Stomach (tissue), 4 donors: ENCODE data around the gene F2.
"Not testable (repeated sequence)": the region's sequence is repeated elsewhere in the genome, so short reads cannot be mapped to it uniquely, and the experiment has no call there.

Experiments used
- EP300 ChIP-seq: sonication (generic); formaldehyde crosslinking; IDR thresholded peaks from one replicate; pipeline ENCODE4 v1.6.1; 2017; ENCODE audit warnings: antibody characterized with exemption
- POLR2AphosphoS5 ChIP-seq, 3 donors: sonication (generic); formaldehyde crosslinking; IDR thresholded peaks; one replicate each; pipeline ENCODE4 v1.6.1; 2016; ENCODE audit warnings: antibody characterized with exemption in 3 of 3
- TF ChIP-seq, protein P1 (sequence below), 7 experiments: fragments of 450-650 bp in 4 of 7; fragments of 200-600 bp in 3 of 7; sonication (generic) in 3 of 7; IDR thresholded peaks; one replicate each; pipeline ENCODE4 v1.5.1; 2016 to 2019; ENCODE audit warnings: antibody characterized with exemption in 7 of 7, control low read depth in 2 of 7, mild to moderate bottlenecking in 1 of 7

DNA sequence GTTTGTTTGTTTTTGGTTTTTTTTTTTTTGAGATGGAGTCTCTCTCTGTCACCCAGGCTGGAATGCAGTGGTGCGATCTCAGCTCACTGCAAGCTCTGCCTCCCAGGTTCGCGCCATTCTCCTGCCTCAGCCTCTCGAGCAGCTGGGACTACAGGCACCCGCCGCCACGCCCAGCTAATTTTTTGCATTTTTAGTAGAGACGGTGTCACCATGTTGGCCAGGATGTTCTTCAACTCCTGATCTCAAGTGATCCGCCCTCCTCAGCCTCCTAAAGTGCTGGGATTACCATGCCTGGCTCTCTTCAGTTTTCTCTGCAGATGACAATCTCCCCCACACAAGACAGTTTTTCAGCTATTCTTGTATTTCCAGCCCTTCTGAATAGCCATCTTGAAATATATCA, 9.7 kb upstream of the F2 start:
- TF ChIP-seq, protein P1, sequence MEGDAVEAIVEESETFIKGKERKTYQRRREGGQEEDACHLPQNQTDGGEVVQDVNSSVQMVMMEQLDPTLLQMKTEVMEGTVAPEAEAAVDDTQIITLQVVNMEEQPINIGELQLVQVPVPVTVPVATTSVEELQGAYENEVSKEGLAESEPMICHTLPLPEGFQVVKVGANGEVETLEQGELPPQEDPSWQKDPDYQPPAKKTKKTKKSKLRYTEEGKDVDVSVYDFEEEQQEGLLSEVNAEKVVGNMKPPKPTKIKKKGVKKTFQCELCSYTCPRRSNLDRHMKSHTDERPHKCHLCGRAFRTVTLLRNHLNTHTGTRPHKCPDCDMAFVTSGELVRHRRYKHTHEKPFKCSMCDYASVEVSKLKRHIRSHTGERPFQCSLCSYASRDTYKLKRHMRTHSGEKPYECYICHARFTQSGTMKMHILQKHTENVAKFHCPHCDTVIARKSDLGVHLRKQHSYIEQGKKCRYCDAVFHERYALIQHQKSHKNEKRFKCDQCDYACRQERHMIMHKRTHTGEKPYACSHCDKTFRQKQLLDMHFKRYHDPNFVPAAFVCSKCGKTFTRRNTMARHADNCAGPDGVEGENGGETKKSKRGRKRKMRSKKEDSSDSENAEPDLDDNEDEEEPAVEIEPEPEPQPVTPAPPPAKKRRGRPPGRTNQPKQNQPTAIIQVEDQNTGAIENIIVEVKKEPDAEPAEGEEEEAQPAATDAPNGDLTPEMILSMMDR (IDR thresholded peaks at IDR 0.05), result not testable (repeated sequence)
- TF ChIP-seq POLR2AphosphoS5 (IDR thresholded peaks at IDR 0.05); EP300: not testable (repeated sequence)
